NK-92 (cell line): Measurements from ENCODE around the gene PLA2G12A.
"Not testable (repeated sequence)": the region's sequence is repeated elsewhere in the genome, so short reads cannot be mapped to it uniquely, and the experiment has no call there.

Source experiments
- DNase-seq: peaks from one replicate; lab custom pipeline; 2025; ENCODE audit not compliant: unreplicated experiment; lab: John Stamatoyannopoulos, UW

PLA2G12A gene

DNA sequence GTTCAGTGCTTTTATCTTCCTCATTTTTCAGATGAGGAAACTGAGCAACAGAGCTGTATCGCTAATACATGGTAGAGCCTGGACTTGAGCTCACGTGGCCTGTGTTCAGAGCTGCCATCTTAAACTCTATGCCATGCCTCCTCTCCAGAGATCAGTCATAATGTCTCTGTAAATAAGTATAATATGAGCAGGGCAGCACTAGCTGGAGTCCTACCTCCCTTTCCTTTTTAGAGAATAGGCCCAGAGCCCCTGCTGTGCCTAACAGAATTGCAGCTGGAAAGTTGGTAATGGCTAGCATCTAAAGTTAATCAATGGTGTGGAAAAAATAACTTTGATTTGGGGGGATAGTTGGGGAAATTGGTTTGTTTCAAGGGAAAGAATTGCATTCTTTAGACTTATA, 47.0 kb downstream of the PLA2G12A start:
- DNase-seq = no peak

DNA sequence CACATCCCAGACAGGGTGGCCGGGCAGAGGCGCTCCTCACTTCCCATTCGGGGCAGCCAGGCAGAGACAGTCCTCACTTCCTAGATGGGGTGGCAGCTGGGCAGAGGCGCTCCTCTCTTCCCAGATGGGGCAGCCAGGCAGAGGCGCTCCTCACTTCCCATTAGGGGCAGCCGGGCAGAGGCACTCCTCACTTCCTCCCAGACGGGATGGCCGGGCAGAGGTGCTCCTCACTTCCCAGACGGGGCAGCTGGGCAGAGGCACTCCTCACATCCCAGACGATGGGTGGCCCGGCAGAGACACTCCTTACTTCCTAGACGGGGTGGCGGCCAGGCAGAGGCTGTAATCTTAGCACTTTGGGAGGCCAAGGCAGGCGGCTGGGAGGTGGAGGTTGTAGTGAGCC, 50.9 kb downstream of the PLA2G12A start:
- DNase-seq = not testable (repeated sequence)

DNA sequence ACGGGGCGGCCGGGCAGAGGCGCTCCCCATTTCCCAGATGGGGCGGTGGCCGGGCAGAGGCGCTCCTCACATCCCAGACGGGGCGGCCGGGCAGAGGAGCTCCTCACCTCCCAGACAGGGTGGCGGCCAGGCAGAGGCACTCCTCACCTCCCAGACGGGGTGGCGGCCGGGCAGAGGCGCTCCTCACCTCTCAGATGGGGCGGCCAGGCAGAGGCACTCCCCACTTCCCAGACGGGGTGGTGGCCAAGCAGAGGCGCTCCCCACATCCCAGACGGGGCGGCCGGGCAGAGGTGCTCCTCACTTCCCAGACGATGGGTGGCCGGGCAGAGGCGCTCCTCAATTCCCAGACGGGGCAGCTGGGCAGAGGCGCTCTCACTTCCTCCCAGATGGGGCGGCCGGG, 51.4 kb downstream of the PLA2G12A start:
- not testable (repeated sequence) for DNase-seq

DNA sequence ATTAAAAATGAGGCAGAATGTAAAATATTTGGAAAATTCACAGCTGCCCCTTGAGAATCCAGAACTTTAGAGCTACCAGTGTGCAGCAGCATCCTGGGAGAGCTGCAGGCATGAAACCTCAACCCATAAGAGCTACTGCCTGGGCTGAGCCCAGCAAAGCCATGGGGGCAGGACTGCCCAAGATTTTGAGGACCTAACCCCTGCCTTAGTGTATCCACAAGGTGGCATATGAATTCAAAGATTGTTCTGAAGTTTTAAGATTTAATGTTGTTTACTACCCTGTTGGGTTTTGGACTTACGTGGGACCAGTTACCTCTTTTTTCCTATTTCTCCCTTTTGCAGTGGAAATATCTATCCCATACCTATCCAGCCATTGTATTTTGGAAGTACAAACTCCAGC, 53.0 kb downstream of the PLA2G12A start:
- DNase-seq = no peak

DNA sequence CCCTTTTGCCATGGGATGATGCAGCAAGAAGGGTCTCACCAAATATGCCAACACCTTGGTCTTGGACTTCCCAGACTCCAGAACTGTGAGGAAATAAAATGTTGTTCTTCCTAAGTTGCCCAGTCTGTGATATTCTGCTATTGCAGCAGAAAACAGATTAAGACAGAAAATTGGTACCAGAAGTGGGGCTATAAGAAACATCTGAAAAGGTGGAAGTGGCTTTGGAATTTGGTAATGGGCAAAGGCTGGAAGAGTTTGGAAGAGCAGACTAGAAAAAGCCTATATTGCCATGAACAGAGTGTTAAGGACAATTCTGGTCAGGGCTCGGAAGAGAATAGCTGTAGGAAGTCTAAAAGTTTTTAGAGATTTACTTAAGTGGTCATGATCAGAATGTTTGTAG, 54.0 kb downstream of the PLA2G12A start:
- DNase-seq = no peak

DNA sequence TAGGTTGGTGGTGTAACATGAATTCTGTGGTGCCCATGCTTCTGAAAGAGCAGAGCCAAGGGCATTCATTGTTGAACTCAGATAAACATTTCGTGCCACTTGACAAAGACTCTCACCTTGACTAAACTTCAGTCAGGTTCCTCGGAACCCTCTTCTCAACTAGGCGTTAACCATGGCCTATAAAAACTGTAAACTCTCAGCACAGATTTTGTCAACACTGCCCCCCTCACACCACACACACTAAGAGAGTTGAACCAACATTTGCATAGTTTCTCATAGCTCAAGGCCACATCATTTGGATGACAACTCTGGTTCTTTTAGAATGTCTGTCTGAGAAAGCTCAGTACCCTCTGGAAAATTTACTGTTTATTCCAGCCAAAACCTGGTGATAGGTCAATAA, 54.7 kb downstream of the PLA2G12A start:
- no peak for DNase-seq

DNA sequence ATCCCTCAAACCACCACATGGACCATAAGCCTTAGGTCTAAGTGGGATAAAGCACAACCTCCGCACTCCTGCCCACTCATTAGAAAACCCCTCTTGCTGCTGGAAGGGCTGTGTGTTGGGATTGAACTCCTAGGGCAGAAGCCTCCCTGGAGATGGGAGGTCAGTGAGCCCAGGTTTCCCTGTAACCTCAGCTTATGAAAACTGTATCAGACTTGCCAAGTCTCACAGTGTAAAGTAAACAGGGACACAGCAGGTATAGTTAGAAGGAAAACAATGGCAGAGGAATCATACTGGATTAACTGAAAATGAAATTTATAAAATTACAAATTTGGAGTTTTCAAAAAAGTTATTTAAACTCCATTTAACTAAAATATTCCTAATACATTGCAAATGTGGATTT, 56.6 kb downstream of the PLA2G12A start:
- no peak for DNase-seq

DNA sequence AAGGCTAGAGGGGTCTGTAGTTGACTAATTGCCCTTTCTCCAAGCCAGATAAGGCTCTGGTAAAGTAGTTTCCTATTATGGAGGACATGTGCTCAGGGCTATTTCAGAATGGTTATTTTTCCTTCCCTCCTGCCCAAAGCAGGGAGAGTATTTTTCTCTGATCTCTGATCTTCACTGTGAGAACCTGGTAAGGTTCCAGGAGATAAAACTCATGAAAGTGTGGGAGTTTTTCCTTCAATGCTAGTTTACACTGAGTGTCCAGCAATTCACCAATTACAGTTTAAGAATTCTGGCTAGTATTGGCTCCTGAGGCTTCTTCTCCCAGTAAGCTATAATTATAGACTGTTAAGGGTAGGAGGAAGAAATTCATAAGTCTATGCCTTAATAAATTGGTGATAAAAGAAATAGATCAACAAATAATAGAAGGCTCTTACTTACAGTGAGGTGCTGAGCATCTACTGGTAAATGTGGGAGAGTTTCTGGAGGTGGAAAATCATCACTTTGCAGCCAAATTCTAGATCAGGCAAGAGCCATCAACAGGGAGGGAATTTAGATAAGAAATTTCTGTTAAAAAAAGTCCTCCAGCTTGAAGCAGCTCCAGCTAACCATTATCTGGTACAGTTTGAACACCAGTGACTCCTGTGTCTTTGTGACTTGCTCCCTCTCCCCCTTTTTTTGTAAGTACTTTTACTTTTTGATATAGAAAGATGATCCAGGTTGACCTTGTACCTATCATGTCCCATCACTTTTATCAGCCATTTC, 57.5 kb downstream of the PLA2G12A start:
- DNase-seq = no peak

DNA sequence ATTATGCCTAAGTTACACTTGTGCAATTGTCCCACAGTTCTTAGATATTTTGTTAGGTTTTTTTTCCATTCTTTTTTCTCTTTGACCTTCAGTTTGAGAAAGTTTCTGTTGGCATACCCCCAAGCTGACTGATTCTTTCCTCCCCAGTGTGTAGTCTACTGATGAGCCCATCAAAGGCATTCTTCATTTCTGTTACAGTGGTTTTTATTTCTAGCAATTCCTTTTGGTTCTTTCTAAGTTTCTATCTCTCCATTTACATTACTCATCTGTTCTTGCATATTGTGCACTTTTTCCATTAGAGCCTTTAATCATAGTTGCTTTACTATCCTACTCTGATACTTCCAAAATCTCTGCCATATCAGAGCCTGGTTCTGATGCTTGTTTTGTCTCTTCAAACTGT, 58.5 kb downstream of the PLA2G12A start:
- no peak for DNase-seq

DNA sequence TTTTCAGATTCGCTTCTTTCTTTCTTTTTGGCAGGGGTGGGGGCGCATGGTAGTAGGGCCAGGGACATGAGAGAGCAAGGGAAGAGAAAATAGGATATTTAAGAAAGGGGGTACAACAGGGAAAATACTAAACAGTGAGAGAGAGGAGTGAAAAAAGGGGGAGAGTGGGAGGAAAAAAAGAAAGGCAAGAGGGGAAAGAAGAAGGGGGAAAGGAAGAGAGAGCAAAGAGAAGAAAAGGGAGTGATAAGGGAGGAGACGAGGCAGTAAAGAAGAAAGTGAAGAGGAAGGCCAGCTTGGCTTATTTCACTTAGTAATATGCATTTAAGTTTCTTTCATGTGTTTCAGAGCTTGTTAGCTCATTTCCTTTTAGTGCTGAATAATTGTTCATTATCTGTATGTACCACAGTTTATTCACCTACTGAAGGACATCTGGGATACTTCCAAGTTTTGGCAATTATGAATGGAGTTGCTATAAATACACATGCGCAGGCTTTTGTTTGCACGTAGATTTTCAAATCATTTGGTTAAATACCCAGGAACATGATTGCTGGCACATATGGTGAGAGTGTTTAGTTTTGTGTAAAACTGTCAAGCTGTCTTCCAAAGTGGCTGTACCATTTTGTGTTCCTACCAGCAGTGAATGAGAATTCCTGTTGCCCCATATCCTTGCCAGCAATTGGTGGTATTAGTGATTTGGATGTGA, 63.9 kb downstream of the PLA2G12A start:
- no peak for DNase-seq

DNA sequence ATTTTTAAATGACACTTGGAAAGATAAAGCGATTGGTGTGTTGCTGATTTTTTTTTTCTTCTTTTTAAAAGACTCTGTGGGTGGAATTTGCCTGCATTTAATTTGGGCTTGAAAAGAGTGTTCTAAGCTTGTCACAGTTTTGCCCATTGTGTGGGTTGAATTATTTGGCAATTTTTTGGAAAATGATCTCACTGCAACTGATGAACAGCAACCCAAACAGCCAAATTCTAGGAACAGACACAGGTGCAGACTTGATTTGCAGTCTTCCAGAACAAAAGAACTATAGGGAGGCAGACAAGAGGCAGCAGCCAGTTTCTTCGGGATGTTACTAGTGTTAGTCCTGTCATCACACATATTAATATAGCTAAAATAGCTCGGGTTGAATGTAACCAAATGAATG, 67.1 kb downstream of the PLA2G12A start:
- DNase-seq = no peak

DNA sequence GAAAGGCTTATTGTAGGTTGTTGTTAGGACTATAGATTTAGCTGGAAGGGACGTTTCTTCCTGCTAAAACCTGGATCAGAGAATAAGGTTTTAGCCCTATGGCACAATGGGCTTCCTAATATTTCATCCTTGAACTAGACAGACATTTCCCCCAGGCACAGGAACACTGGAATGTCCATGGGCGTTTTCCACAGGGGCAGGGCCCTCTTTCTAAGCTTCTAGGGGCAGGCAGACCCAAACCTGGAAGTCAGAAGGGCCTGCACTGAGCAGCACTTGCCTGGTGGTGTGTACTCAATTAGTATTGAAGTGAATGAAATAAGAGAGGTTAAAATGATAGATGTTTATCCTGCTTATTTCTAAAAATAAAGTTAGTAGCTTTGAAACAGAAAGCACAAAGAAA, 67.8 kb downstream of the PLA2G12A start:
- DNase-seq = no peak
